GM18511 (cell line): ENCODE data around the gene SOX5.
"Not testable (repeated sequence)": the region's sequence is repeated elsewhere in the genome, so short reads cannot be mapped to it uniquely, and the experiment has no call there.

ENCODE experiments used
- ATAC-seq: cut with Tn5 transposase; IDR thresholded peaks from one replicate; pipeline ENCODE4 v1.9.1; 2021; ENCODE audit warnings: mild to moderate bottlenecking, moderate library complexity; ENCODE audit not compliant: unreplicated experiment

The SOX5 gene

DNA sequence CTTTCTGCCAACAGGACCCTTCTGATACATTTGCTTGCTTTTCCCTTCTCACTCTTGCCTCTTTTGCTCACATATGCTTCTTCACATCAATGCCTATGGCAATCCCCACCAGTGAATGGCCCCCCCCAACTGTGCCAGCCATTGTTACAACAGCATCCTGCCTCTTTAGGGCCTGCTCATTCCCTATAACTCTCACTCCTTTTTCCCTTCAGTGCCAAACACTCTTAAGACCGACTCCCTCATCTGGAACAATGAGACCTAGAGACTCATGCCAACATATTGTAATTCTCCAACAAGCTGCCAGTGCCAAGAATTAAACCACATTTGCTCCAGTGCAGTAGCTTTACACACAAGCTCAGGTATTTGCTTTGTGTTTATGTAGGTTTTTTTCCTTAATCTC lies 189.0 kb downstream of the SOX5 start:
- ATAC-seq: no peak

DNA sequence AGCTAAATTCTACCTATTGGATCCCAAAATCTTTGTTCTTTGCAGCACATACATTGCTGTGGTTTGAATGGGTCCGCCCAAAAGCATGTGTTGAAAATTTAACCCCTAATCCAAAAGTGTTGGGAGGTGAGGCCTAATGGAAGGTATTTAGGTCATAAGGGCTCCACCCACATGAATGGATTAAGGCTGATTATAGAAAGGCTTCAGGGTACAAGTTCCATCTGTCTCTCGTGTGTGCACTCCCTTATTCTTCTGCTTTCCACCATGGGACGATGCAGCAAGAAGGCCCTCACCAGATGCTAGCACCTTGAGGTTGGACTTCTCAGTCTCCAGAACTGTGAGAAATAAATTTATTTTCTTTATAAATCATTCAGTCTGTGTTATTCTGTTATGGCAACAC lies 190.9 kb downstream of the SOX5 start:
- ATAC-seq: no peak

DNA sequence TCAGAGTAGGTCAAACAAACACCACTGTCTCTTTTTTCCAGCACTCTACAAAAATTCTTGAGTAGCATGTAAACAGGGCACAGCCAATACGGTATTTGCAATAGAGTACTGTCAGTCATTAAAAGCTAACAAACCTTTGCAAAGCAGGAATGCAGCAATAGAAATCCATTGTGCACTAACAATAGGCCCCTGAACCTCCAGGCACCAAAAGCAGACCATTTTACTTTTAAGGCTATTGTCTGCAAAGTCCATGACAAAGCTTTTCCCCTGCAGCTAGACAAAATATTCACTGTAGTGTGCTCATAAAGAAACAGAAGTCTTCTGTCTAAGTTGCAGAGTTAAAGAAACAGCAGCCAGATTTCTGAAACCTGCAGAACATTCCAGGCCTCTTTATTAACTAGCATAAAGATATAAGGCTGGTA lies 191.9 kb downstream of the SOX5 start:
- no peak for ATAC-seq

DNA sequence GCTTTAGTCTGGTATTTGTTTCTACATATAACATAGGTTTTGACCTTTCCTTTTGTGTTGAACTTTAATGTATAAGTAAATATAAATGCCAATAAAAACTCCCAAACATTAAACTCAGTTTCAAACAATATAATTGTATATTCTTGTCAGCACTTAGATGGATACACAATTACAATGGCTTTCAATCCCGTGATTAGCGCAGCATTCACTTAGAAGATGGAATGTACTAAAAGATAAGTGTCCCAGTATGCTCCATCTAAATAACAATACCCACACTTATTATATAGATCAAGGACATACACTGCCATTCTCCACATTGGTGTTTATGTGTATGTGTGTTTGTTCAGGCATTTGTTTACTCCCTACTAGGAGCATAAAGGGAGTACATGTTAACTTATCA lies 193.1 kb downstream of the SOX5 start:
- ATAC-seq: no peak

DNA sequence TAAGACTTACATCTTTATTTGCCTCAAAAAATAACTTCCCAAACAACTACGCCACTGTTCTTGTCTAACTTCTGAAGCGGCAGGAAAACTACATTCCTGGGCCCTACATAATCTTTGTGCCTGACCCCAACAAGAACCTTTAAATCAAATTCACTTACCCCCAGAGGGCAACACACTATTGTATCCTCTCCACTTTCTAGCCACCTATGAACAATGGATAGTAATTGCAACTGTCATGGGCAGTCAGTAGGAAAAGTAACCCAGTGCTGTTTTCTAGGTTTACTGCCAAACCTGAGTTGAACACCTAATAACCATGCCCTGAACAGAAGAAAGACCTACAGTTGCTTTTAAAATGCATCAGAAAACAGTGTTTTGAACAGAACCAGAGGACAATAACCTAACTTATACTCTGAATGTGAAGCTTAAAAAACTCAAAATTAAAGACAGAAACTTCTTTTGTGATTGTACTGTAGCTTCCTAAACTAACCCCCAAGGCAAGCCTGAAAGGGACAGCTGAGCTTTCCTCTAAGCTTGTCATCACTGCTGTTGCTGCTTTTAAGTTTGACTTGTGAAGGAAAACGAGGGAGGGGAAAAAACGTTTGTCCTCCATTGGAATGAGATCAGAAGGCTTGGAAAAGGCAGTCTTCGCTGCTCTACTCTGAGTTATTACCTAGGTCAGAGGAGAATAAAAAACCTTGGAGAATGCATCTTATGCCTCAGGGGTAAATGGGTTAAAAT lies 195.7 kb downstream of the SOX5 start:
- no peak for ATAC-seq

DNA sequence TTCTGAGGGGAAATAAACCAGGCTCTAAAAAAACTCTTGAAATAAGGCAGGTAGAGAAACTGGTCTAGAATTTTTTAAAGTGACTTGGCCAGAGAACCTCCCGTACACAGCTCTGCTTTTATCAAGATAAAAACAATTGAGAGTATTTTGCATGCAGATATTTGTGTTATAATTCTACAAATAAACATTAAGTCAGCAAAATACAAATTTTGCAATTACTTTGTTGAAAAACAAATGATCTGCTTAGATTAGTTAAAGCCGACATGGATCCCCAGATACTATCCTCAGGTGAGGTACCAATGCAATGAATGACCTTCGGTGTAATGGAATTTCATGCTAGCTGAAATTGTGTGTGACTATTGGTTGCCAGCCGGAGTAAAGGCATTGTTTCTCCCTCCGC lies 197.2 kb downstream of the SOX5 start:
- ATAC-seq: no peak

DNA sequence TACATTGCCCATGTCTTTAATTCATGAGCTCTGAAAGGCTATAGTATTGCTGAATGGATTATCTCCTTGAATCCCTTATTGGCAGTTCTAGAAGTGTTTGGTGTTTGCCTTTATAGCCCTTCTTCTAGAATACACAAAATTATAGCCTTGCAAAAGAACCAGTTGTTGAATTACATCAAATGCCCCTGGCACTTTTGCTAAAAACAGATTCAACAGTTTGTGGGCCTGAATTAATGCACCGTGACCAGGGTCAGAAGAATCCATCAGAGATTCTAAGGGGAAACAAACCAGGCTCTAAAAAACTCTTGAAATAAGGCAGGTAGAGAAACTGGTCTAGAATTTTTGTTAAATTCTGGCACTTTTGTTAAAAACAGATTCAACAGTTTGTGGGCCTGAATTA lies 197.8 kb downstream of the SOX5 start:
- ATAC-seq: no peak

DNA sequence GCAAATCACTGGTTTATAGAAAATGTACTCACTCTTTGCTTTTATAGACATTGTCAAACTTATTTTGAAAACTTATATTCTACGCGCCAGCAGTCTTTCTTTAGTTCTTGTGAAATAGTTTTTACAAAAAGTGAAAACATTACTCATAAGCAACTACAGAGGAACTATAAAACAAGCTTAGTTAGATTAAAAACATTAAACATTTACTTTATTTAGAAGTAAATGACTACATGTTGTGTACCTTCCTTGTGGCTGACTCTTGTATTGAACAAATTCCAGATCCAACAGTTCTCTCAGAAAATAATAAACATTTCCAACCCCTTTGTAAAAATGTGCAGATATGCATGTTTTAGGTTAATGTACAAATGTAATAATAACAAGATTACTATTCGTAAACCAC lies 198.5 kb downstream of the SOX5 start:
- no peak for ATAC-seq

DNA sequence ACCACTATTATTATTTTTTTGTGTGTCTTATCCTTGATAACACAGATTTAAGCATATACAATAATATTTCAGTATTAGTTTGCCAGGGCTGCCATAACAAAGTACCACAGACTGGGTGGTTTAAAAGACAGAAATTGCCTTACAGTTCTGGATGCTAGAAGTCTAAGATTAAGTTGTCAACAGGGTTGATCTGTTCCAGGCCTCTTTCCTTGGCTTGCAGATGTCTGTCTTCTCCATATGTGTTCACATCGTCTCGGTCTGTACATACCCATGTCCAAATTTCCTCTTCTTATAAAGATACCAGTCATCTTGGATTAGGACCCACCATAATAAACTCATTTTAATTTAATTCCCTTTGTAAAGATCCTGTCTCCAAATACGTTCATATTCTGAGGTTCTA lies 204.8 kb downstream of the SOX5 start:
- ATAC-seq: no peak

DNA sequence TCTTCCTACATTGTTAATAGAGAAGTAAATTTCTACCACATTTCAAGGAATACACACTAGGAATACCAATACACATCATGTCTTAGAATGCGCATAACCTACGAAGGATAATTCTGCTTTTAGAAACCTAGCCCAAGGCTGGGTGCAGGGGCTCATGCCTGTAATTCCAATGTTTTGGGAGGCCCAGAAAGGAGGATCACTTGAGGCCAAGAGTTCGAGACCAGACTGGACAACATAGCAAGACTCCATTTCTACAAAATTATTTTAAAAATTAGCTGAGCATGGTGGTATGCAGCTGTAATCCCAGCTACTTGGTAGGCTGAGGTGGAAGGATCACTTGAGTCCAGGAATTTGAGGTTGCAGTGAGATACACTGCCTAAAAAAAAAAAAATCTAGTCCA lies 206.9 kb downstream of the SOX5 start:
- no peak for ATAC-seq

DNA sequence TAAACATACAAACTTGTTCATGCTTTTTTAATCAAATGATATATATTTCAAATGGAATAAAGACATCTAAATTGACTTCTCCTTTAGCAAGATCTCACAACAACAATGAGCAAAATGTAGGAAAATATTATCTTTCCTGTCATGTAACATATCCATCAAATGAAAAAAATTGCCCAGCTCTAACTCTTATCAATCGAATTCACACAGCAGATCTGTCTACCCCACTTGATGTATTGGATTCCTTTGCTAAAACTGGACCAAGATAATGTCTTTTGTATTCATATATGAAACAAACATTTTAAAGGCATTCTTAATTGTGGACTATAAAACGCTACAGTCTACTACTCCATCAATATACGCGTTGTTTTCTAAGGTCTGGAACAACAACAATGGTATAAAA lies 218.0 kb downstream of the SOX5 start:
- ATAC-seq: no peak

DNA sequence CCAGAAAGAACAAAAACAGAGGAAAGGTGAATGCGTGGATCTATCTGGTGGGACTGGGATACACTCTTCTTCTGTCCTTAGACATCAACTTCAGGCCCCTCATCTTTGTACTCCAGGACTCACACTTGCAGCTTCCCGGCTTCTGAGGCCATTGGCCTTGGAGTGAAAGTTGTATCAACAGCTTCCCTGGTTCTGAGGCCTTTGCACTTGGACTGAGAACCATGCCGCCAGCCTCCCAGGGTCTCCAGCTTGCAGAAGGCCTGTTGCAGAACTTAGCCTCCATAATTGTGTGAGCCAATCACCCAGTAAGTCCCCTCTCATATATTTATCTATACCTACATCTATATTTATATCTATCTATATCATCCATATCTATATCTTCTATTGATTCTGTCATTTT lies 218.4 kb downstream of the SOX5 start:
- ATAC-seq: no peak

DNA sequence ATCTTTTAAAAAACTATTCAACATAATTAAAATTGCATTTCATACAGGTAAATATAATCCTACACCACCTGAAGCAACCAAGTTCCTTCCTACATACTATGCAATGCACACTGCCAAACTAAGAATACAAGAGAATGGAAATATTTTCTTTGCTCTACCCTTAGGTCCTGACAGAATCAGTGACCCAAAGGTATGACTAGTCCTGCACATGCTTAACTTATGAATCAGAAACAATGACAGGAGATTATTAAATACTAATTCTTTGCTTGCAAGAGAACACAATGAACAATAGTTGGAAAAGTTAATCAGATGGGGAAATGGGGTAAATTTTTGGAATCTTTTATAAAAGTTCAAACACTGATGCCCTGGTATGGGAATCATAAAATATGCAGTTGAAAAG lies 220.1 kb downstream of the SOX5 start:
- no peak for ATAC-seq

DNA sequence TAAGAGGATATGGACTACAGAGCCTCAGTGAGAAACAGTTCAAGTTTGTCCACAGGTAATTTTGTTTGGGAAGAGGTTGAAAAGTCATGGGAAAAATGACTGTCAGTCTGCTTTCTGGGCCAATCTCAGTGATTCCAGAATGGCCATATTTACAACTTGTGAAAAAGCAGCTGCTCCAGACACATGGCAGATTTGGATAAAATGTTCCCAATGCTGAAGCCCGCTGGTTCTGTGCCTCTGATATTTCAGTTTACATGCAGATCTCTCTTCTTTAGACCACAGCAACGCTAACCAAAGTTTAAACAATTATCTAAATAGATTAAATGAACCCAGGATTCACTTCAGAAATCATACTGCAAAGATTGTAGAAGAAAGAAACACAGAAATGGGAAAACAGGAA lies 222.8 kb downstream of the SOX5 start:
- no peak for ATAC-seq

DNA sequence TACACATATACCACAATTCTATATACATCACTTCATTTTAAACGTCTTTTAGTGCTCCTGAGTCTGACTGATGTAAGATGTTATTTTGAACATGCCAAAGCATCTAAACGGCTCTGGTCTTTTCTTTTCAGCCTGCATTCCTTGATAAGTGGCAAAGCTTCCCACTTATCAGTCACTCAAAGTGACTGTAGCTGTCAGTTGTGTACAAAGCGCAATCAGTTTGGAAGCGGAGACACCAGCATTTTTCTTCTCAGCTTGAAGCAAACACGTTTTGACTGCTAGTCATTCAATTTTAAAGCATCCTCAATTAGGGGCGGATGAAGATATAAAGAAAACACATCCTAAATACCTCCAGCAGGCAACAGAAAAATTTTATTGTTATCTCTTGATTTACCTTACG lies 226.8 kb downstream of the SOX5 start:
- ATAC-seq: no peak

DNA sequence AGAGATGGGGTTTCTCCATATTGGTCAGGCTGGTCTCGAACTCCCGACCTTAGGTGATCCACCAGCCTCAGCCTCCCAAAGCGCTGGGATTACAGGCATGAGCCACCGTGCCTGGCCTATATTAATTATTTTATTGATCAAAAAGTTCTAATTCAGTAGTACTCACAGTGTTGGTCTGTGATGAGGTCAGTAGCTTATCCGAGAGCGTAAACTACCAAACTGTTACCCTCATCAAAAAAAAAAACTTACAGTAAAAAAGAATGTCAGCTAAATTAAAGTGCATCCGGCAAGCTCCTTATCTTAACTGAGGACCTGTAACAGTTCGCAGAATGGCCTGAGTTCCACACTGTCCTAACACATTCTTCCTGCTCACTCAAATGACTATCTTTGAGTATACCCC lies 228.2 kb downstream of the SOX5 start:
- no peak for ATAC-seq

DNA sequence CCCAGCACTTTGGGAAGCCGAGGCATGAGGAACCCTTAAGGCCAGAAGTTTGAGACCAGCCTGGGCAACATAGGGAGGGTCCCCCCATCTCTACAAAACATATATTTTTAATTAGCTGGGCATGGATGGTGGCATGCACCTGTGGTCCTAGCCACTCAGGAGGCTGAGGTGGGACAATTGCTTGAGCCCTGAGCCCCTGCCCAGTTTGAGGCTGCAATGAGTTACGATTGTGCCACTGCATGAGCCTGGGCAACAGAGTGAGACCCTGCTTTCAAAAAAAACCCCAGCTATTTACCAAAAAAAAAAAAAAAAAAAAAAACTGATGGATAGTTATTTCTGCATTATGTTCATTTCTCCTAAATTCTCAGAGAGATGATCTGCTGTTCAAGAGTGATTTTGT lies 230.0 kb downstream of the SOX5 start:
- no peak for ATAC-seq

DNA sequence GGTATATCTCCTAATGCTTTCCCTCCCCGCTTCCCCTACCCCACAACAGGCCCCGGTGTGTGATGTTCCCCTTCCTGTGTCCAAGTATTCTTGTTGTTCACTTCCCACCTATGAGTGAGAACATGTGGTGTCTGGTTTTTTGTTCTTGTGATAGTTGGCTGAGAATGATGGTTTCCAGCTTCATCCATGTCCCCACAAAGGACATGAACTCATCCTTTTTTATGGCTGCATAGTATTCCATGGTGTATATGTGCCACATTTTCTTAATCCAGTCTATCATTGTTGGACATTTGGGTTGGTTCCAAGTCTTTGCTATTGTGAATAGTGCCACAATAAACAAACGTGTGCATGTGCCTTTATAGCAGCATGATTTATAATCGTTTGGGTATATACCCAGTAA lies 239.1 kb downstream of the SOX5 start:
- ATAC-seq: not testable (repeated sequence)

DNA sequence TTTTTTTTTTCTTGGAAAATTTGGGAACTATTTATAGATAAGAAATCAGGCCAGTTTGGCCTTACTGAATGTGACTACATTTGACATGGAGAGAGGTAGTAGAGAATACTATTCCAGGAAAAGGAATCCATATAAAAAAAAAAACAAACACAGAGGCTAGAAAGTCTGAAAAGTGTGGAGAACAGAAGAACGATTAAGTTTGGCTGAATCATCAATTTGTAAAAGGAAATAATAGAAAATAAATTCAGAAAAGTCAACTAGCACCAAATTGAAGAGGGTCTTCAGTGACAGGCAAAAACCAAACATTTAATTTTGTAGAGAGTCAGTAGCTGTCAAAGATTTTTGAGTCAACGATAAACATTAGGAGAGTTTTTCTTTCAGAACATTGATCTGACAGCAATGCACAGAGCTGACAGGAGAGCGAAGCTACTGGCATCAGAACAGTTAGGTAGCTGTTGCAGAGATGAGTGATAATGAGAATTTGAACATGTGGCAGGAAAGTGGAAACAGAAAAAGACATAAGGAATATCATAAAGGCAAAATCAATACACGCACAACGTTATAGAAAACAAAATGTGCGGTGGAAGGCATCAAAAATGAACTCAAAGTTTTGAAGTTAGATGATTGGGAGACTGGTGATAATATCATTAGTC lies 241.2 kb downstream of the SOX5 start:
- no peak for ATAC-seq

DNA sequence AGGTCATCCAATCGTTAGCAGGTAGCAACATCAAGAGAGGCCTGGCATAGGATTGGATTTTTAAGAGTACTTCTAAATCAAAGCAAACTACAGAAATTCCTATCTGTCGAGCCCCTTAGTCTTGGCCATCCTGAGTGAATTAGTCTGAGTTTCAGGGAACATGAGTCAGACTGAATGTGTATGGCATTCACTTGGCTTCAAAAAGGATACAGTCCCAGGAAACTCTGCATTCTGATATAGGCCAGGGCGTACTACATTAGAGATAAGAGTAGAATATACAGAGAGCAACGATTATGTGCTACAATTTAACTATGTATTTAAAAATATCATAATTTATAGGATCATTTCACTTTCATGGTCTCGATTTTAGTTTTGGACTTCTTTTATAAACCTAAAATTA lies 242.2 kb downstream of the SOX5 start:
- no peak for ATAC-seq

DNA sequence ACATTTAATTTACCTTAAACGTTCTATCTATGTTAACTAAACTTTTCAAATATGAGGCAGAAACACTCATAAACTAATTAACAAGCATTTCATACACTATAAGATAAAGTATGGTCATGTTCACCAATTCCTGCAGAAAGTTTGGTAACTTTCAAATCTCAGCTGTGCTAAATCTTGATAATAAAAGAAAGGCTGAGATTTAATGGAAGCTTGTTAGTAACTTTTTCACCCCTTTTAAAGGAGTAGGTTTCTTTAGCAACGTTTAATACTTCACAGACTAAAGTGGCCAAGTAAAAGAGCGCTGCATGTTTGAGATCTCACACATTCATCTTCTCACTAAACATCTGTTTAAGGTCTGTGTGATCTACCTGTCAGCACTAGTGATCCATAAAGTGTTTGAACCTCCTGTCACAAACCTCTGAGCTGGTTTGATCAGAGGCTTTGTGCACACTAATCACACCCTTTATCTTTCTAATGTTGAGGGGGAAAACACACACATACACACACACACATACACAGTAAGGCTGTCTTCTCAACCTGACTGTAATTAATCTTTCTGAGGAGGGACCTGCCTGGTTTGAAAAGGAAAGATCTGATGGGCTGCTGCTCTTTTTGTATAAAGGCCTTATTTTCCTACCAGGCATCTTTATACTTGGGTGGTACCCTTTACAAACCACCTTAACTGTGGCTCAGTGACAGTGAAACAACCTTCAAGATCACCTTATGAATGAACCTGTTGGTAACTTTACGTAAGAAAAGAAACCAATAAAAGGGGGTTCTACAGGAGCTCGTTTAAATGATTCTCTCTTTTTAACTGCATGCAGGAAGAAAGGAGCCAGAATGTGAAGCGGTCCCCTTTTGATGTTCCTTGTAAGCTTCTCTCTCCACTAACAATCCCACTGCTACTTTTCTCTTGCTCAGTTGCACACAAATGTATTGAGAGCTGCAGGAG lies 244.2 kb downstream of the SOX5 start:
- no peak for ATAC-seq

DNA sequence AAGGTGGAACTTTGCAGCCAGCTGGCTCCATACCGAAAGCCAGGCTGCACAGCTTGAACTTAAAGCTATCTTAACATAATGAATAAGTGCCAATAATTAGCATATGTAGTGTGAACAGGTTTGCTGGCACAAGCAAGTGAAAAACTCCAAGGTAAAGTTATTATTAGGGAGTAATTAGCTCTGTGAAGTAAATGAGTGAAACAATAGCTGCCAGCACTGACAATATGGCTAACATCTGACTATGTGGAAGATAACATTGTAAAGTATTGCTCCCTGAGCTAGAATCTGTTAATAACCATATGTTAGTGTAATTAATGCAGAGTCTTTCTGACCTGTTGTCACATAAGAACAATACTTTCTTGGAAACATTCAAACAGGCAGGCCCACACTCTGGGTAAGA lies 246.4 kb downstream of the SOX5 start:
- no peak for ATAC-seq
